Mesenchymal stem cell (in vitro differentiated cells and primary cell): ENCODE measurements around the gene DNAH12.

Experiments
- DNase-seq: peaks from one replicate; pipeline ENCODE4 v3.0.0-alpha.2; 2013
- H2AFZ ChIP-seq: one replicate; pipeline ENCODE4 v1.6.1; 2013; ENCODE audit warnings: low read depth, mild to moderate bottlenecking, control low read depth, inconsistent platforms, low read length, moderate library complexity
- H2AK5ac ChIP-seq: 2 replicates; pipeline ENCODE4 v1.6.1; 2013; ENCODE audit warnings: low read length, moderate library complexity, mild to moderate bottlenecking, inconsistent platforms; ENCODE audit not compliant: severe bottlenecking
- H2BK120ac ChIP-seq: one replicate; pipeline ENCODE4 v1.6.1; 2013; ENCODE audit warnings: low read depth, mild to moderate bottlenecking, inconsistent platforms, low read length, moderate library complexity
- H2BK12ac ChIP-seq, 2 experiments: one replicate each; pipeline ENCODE4 v1.6.1; 2013; ENCODE audit warnings: inconsistent platforms in 2 of 2, low read length in 2 of 2, mild to moderate bottlenecking in 2 of 2, moderate library complexity in 2 of 2, control low read depth in 1 of 2
- H2BK15ac ChIP-seq: one replicate; pipeline ENCODE4 v1.6.1; 2013; ENCODE audit warnings: mild to moderate bottlenecking, low read depth, inconsistent platforms; ENCODE audit not compliant: poor library complexity, severe bottlenecking
- H2BK5ac ChIP-seq: 2 replicates; pipeline ENCODE4 v1.6.1; 2013; ENCODE audit warnings: low read depth, mild to moderate bottlenecking, low read length, control low read depth, inconsistent platforms; ENCODE audit not compliant: poor library complexity, severe bottlenecking
- H3K14ac ChIP-seq, 2 experiments: one replicate each; pipeline ENCODE4 v1.6.1; 2013; ENCODE audit warnings: inconsistent platforms in 2 of 2, low read length in 2 of 2, control low read depth in 1 of 2, mild to moderate bottlenecking in 1 of 2, moderate library complexity in 1 of 2
- H3K18ac ChIP-seq, 2 experiments: one replicate each; pipeline ENCODE4 v1.6.1; 2013; ENCODE audit warnings: inconsistent platforms in 2 of 2, low read length in 2 of 2, control low read depth in 1 of 2, low read depth in 1 of 2, mild to moderate bottlenecking in 1 of 2
- H3K23ac ChIP-seq, 2 experiments: one replicate each; pipeline ENCODE4 v1.6.1; 2013; ENCODE audit warnings: inconsistent platforms in 2 of 2, low read length in 2 of 2, mild to moderate bottlenecking in 2 of 2, moderate library complexity in 2 of 2, control low read depth in 1 of 2
- H3K27ac ChIP-seq: 2 replicates; pipeline ENCODE4 v1.5.1; 2013; ENCODE audit warnings: mild to moderate bottlenecking, moderate library complexity, low read length, control low read depth, inconsistent platforms; ENCODE audit not compliant: poor library complexity, severe bottlenecking
- H3K27me3 ChIP-seq, 2 experiments: 2 replicates each; pipeline versions ENCODE4 v1.6.1 to v1.7.0; 2013; ENCODE audit warnings: low read length in 2 of 2, mild to moderate bottlenecking in 2 of 2, moderate library complexity in 2 of 2, control low read depth in 1 of 2, inconsistent platforms in 1 of 2; ENCODE audit not compliant: control insufficient read depth in 1 of 2, insufficient read depth in 1 of 2
- H3K36me3 ChIP-seq, 2 experiments: 2 replicates each; pipeline versions ENCODE4 v1.6.1 to v1.7.0; 2013; ENCODE audit warnings: low read length in 2 of 2, control low read depth in 1 of 2, inconsistent platforms in 1 of 2, low read depth in 1 of 2, mild to moderate bottlenecking in 1 of 2; ENCODE audit not compliant: insufficient read depth in 2 of 2, control insufficient read depth in 1 of 2
- H3K4ac ChIP-seq, 2 experiments: one replicate each; pipeline ENCODE4 v1.6.1; 2013; ENCODE audit warnings: inconsistent platforms in 2 of 2, low read length in 2 of 2, mild to moderate bottlenecking in 2 of 2, moderate library complexity in 2 of 2, control low read depth in 1 of 2, low read depth in 1 of 2
- H3K4me1 ChIP-seq: 2 replicates; pipeline ENCODE4 v1.6.1; 2013; ENCODE audit warnings: low read depth, low read length, control low read depth; ENCODE audit not compliant: control insufficient read depth, insufficient read depth
- H3K4me2 ChIP-seq: 2 replicates; pipeline ENCODE4 v1.6.1; 2013; ENCODE audit warnings: low read length, mild to moderate bottlenecking, inconsistent platforms; ENCODE audit not compliant: poor library complexity, severe bottlenecking
- H3K4me3 ChIP-seq, 2 experiments: 2 replicates each; pipeline versions ENCODE4 v1.5.1 to v1.7.0; 2013; ENCODE audit warnings: low read length in 2 of 2, mild to moderate bottlenecking in 2 of 2, control low read depth in 1 of 2, low read depth in 1 of 2; ENCODE audit not compliant: insufficient read depth in 1 of 2
- H3K79me1 ChIP-seq: replicated peaks from 2 replicates; pipeline ENCODE4 v1.6.1; 2013; ENCODE audit warnings: mild to moderate bottlenecking, control low read depth, low read length, inconsistent platforms; ENCODE audit not compliant: poor library complexity, severe bottlenecking
- H3K9ac ChIP-seq: 2 replicates; pipeline ENCODE4 v1.7.0; 2013; ENCODE audit warnings: mild to moderate bottlenecking, low read length, moderate library complexity
- H3K9me3 ChIP-seq: 2 replicates; pipeline ENCODE4 v1.7.0; 2013; ENCODE audit warnings: mild to moderate bottlenecking, low read length; ENCODE audit not compliant: control insufficient read depth
- H4K8ac ChIP-seq: one replicate; pipeline ENCODE4 v1.6.1; 2013; ENCODE audit warnings: inconsistent platforms, mild to moderate bottlenecking, low read length, moderate library complexity
- H4K91ac ChIP-seq: one replicate; pipeline ENCODE4 v1.6.1; 2013; ENCODE audit warnings: mild to moderate bottlenecking, low read length, inconsistent platforms
- WGBS: methylation state at CpG from one replicate; pipeline ENCODE4 v1.1.7; 2013; ENCODE audit warnings: mixed read lengths; 5-methylcytosine and 5-hydroxymethylcytosine counted together

The DNAH12 gene

DNA sequence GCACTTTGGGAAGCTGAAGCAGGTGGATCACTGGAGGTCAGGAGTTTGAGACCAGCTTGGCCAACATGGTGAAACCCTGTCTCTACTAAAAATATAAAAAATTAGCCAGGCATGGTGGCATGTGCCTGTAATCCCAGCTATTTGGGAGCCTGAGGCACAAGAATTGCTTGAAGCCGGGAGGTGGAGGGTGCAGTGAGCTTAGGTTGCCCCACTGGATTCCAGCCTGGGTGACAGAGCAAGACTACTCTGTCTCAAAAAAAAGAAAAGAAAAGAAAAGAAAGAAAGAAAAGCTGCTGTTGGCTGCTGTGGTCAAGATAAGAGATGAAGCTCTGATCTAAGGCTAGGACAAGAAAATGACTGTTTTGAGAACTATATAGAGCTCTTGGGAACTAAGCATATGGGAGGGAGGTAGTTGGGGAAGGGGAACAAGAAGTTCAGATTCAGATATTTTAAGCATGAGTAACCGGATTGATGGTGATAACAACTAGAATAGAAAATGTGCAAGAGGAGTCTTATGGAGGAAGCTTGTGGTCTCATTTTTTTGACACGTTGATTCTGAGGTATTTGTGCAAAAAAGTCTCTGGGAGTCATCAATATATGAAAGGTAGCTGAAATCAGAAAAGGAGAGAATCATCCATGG, 25.7 kb downstream of the DNAH12 start:
- Histone ChIP-seq H3K4me1 (peaks cover 3% of the 10 kb centered on the region), H2BK5ac (no peak overlapping the region), H2BK12ac (no peak overlapping the region), H3K9ac (no peak overlapping the region), H3K9me3 (no peaks in the 10 kb centered on the region), H2AFZ (no peak overlapping the region), H3K27me3 (peaks cover 0 to 5% of the 10 kb centered on the region in 2 experiments), H3K4ac (no peak overlapping the region), H2BK120ac (no peak overlapping the region), H4K91ac (no peak overlapping the region), H3K14ac (no peak overlapping the region), H3K18ac (no peak overlapping the region), H3K36me3 (no peaks in the 10 kb centered on the region), H4K8ac (no peak overlapping the region), H3K79me1 (no peaks in the 10 kb centered on the region), H3K4me3 (no peak overlapping the region), H3K23ac (no peak overlapping the region), H2AK5ac (no peak overlapping the region), H2BK15ac (no peak overlapping the region), H3K27ac (no peak overlapping the region), H3K4me2 (no peak overlapping the region)
- 39% methylated on average over 3 of the region's 3 CpGs for WGBS
- peak; percentile 38 for DNase-seq

DNA sequence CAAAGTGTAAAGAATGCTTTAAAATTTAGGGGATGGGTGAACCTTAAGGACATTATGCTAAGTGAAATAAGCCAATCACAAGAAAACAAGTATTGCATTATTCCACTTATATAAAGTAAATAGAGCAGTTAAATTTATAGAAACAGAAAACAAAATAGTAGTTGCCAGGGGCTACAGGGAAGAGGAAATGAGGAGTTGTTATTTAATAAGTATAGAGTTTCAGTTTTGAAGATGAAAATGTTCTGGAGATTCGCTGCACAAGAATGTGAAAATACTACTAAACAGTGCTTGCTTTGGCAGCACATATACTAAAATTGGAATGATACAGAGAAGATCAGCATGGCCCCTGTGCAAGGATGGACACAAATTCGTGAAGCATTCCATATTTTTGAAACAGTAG, 32.0 kb downstream of the DNAH12 start:
- H2BK12ac ChIP-seq = no peak overlapping the region
- no peaks in the 10 kb centered on the region for H3K36me3 ChIP-seq
- H3K14ac ChIP-seq = no peak overlapping the region
- no peak overlapping the region for H3K27ac ChIP-seq
- H3K4me1 ChIP-seq = no peaks in the 10 kb centered on the region
- H4K8ac ChIP-seq = no peak overlapping the region
- H2AK5ac ChIP-seq = no peak overlapping the region
- H3K79me1 ChIP-seq = no peaks in the 10 kb centered on the region
- no peak overlapping the region for H3K4me3 ChIP-seq
- no peak overlapping the region for H3K18ac ChIP-seq
- DNase-seq = peak; percentile 29
- no peaks in the 10 kb centered on the region for H3K27me3 ChIP-seq
- H2BK5ac ChIP-seq = no peak overlapping the region
- 79% methylated on average over 2 of the region's 2 CpGs for WGBS
- H3K4me2 ChIP-seq = no peak overlapping the region
- no peak overlapping the region for H3K23ac ChIP-seq
- H2BK15ac ChIP-seq = no peak overlapping the region
- H4K91ac ChIP-seq = no peak overlapping the region
- no peak overlapping the region for H2BK120ac ChIP-seq
- no peak overlapping the region for H3K9ac ChIP-seq
- no peak overlapping the region for H3K4ac ChIP-seq
- H2AFZ ChIP-seq = no peak overlapping the region
- H3K9me3 ChIP-seq = no peaks in the 10 kb centered on the region

DNA sequence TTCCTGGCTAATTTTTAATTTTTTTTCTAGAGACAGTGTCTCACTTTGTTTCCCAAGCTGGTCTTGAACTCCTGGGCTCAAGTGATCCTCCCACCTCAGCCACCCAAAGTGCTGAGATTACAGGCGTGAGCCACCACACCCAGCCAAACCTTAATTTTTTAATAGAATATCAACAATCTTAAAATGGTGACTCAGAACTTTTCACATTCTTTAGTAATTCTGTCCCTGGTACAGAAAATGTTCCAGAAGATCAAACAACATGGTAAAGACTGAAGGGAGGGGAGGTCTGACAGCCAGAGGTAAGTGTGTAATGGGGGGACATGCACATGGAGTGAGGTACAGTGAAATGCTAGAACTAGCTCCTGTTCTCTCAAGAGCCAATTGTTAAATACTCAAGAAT, 38.2 kb downstream of the DNAH12 start:
- no peak overlapping the region for H2BK12ac ChIP-seq
- no peak overlapping the region for H3K9ac ChIP-seq
- H4K8ac ChIP-seq = no peak overlapping the region
- 100% methylated on average over 1 of the region's 1 CpG for WGBS
- H2AFZ ChIP-seq = no peak overlapping the region
- H3K4me2 ChIP-seq = no peak overlapping the region
- H3K79me1 ChIP-seq = no peaks in the 10 kb centered on the region
- no peak overlapping the region for H3K27ac ChIP-seq
- no peak overlapping the region for H3K23ac ChIP-seq
- H2BK5ac ChIP-seq = no peak overlapping the region
- H3K27me3 ChIP-seq = no peaks in the 10 kb centered on the region
- H3K4me1 ChIP-seq = no peaks in the 10 kb centered on the region
- H3K18ac ChIP-seq = no peak overlapping the region
- H2BK120ac ChIP-seq = no peak overlapping the region
- H4K91ac ChIP-seq = no peak overlapping the region
- H2AK5ac ChIP-seq = no peak overlapping the region
- no peaks in the 10 kb centered on the region for H3K36me3 ChIP-seq
- no peak for DNase-seq
- H3K14ac ChIP-seq = no peak overlapping the region
- H2BK15ac ChIP-seq = no peak overlapping the region
- H3K9me3 ChIP-seq = no peaks in the 10 kb centered on the region
- no peak overlapping the region for H3K4ac ChIP-seq
- no peak overlapping the region for H3K4me3 ChIP-seq

DNA sequence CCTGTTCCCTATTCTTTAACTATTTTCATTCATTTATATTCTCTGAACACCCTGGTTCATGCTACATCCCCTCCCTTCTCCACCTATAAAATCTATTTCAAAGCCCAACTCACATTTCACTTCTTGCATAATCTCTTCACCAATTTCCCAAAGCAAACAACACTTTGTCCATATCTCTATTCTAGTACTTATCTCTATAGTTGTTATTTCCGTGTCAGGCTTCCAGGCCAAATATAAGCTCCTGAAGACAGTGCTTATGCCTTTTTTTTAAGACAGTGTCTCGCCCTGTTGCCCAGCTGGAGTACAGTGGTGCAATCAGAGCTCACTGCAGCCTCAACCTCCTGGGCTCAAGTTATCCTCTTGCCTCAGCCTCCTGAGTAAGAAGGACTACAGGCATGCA, 43.6 kb downstream of the DNAH12 start:
- no peak overlapping the region for H2AFZ ChIP-seq
- no peak overlapping the region for H2AK5ac ChIP-seq
- DNase-seq = no peak
- H3K23ac ChIP-seq = no peak overlapping the region
- no peak overlapping the region for H3K4ac ChIP-seq
- no peak overlapping the region for H3K9ac ChIP-seq
- no peak overlapping the region for H2BK120ac ChIP-seq
- H2BK12ac ChIP-seq = no peak overlapping the region
- WGBS = 94% methylated on average over 2 of the region's 2 CpGs
- H3K14ac ChIP-seq = no peak overlapping the region
- H3K9me3 ChIP-seq = no peaks in the 10 kb centered on the region
- H3K27ac ChIP-seq = no peak overlapping the region
- no peaks in the 10 kb centered on the region for H3K27me3 ChIP-seq
- no peaks in the 10 kb centered on the region for H3K79me1 ChIP-seq
- H4K8ac ChIP-seq = no peak overlapping the region
- no peak overlapping the region for H2BK5ac ChIP-seq
- H3K4me3 ChIP-seq = no peak overlapping the region
- H3K36me3 ChIP-seq = no peaks in the 10 kb centered on the region
- H4K91ac ChIP-seq = no peak overlapping the region
- no peak overlapping the region for H2BK15ac ChIP-seq
- H3K4me1 ChIP-seq = no peaks in the 10 kb centered on the region
- no peak overlapping the region for H3K4me2 ChIP-seq
- no peak overlapping the region for H3K18ac ChIP-seq
